ENCODE results near the gene SETD9. TPM values are rescaled to one million over a fixed set of nuclear protein-coding genes. Genes with fewer than 3 reads are reported as not detected.

SETD9 gene
- total RNA-seq, 2 experiments from 2014 or later, result 6.7 to 13.3 TPM

GRCh38 chr5:56908942-56909293 lies 478 bp upstream of the SETD9 start:
- peak overlapping the region; percentile 92 for H2AFZ ChIP-seq (ENCODE audit: low read length)
- H3K9me2 ChIP-seq (ENCODE audit: insufficient read depth, low read length), result no peaks in the 10 kb centered on the region
- H3K9me3 ChIP-seq (ENCODE audit: low read length), result no peaks in the 10 kb centered on the region
- DNase-seq (ENCODE audit: low spot score), result no peak
- BruUV-seq (replicated peaks), result TSS peak; percentile 86
- H3K36me3 ChIP-seq (ENCODE audit: insufficient read depth, low read length), result peaks cover 3% of the 10 kb centered on the region; the same call in 1 of the 2 replicates
- ChIA-PET POLR2A (interaction anchor here (0.7 to 3.6 kb wide), 6 partner anchors 9 to 314 kb away, joined by 3 to 20 read pairs (median 4); no protein-coding TSS in a partner anchor), CTCF (ENCODE audit: unreplicated experiment) (no interaction called here)
- H4K20me1 ChIP-seq (ENCODE audit: insufficient read depth, low read length), result no peaks in the 10 kb centered on the region
- H3K4me2 ChIP-seq (ENCODE audit: low read length), result peak overlapping the region; percentile 82
- intact Hi-C loops (cut with micrococcal nuclease; ENCODE audit: unreplicated experiment), result loop anchor here (1.0 to 2.0 kb wide), 4 partner anchors 43 to 264 kb away; partner anchors contain the start of gene MIER3
- peak overlapping the region; percentile 74 for H3K4me3 ChIP-seq (ENCODE audit: low read depth, low read length, poor library complexity, severe bottlenecking)
- TF ChIP-seq, protein P1, sequence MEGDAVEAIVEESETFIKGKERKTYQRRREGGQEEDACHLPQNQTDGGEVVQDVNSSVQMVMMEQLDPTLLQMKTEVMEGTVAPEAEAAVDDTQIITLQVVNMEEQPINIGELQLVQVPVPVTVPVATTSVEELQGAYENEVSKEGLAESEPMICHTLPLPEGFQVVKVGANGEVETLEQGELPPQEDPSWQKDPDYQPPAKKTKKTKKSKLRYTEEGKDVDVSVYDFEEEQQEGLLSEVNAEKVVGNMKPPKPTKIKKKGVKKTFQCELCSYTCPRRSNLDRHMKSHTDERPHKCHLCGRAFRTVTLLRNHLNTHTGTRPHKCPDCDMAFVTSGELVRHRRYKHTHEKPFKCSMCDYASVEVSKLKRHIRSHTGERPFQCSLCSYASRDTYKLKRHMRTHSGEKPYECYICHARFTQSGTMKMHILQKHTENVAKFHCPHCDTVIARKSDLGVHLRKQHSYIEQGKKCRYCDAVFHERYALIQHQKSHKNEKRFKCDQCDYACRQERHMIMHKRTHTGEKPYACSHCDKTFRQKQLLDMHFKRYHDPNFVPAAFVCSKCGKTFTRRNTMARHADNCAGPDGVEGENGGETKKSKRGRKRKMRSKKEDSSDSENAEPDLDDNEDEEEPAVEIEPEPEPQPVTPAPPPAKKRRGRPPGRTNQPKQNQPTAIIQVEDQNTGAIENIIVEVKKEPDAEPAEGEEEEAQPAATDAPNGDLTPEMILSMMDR (conservative IDR thresholded peaks at IDR 0.05; ENCODE audit: low read length), result no peak
- TF ChIP-seq EZH2phosphoT487 (IDR thresholded peaks at IDR 0.05; ENCODE audit: borderline replicate concordance, low read depth, low read length), result no peak
- peaks cover 21% of the 10 kb centered on the region for H3K4me1 ChIP-seq (ENCODE audit: insufficient read depth, low read length, poor library complexity, severe bottlenecking)
- peak overlapping the region; percentile 77 for H3K27ac ChIP-seq (ENCODE audit: low read depth, low read length, poor library complexity, severe bottlenecking)
- no peaks in the 10 kb centered on the region for H3K79me2 ChIP-seq (ENCODE audit: insufficient read depth, low read depth, low read length)

GRCh38 chr5:56910210-56910965 lies 992 bp downstream of the SETD9 start:
- Histone ChIP-seq H3K4me2 (ENCODE audit: low read length) (peak overlapping the region; percentile 86), H3K79me2 (ENCODE audit: insufficient read depth, low read depth, low read length) (no peaks in the 10 kb centered on the region), H3K9me3 (ENCODE audit: low read length) (no peaks in the 10 kb centered on the region), H3K4me3 (ENCODE audit: low read depth, low read length, poor library complexity, severe bottlenecking) (peak overlapping the region; percentile 76), H3K9me2 (ENCODE audit: insufficient read depth, low read length) (no peaks in the 10 kb centered on the region), H3K36me3 (ENCODE audit: insufficient read depth, low read length) (peaks cover 3% of the 10 kb centered on the region; the same call in 1 of the 2 replicates), H2AFZ (ENCODE audit: low read length) (peak overlapping the region; percentile 96), H3K27ac (ENCODE audit: low read depth, low read length, poor library complexity, severe bottlenecking) (peak overlapping the region; percentile 72), H3K4me1 (ENCODE audit: insufficient read depth, low read length, poor library complexity, severe bottlenecking) (peaks cover 21% of the 10 kb centered on the region), H4K20me1 (ENCODE audit: insufficient read depth, low read length) (no peaks in the 10 kb centered on the region)
- intact Hi-C loops (cut with micrococcal nuclease; ENCODE audit: unreplicated experiment), result no loop called here
- TF ChIP-seq, protein P1 (conservative IDR thresholded peaks at IDR 0.05; ENCODE audit: low read length), result no peak
- TF ChIP-seq EZH2phosphoT487 (IDR thresholded peaks at IDR 0.05; ENCODE audit: borderline replicate concordance, low read depth, low read length), result no peak
- no peak for DNase-seq (ENCODE audit: low spot score)
- ChIA-PET CTCF (ENCODE audit: unreplicated experiment) (no interaction called here), POLR2A (interaction anchor here (0.5 to 3.6 kb wide), 21 partner anchors 8 to 474 kb away, joined by 3 to 20 read pairs (median 3); no protein-coding TSS in a partner anchor)
- BruUV-seq (replicated peaks), result TSS peak; percentile 90

- BruUV-seq (replicated peaks), result no TSS peak
- intact Hi-C loops (cut with micrococcal nuclease; ENCODE audit: unreplicated experiment), result no loop called here
- Histone ChIP-seq H3K4me3 (ENCODE audit: low read depth, low read length, poor library complexity, severe bottlenecking) (no peak overlapping the region), H3K79me2 (ENCODE audit: insufficient read depth, low read depth, low read length) (no peaks in the 10 kb centered on the region), H3K9me3 (ENCODE audit: low read length) (no peaks in the 10 kb centered on the region), H3K9me2 (ENCODE audit: insufficient read depth, low read length) (no peaks in the 10 kb centered on the region), H4K20me1 (ENCODE audit: insufficient read depth, low read length) (no peaks in the 10 kb centered on the region), H3K27ac (ENCODE audit: low read depth, low read length, poor library complexity, severe bottlenecking) (no peak overlapping the region), H3K36me3 (ENCODE audit: insufficient read depth, low read length) (peaks cover 6% of the 10 kb centered on the region), H2AFZ (ENCODE audit: low read length) (no peak overlapping the region), H3K4me1 (ENCODE audit: insufficient read depth, low read length, poor library complexity, severe bottlenecking) (peaks cover 13% of the 10 kb centered on the region), H3K4me2 (ENCODE audit: low read length) (no peak overlapping the region)
- CTCF ChIA-PET (ENCODE audit: unreplicated experiment), result no interaction called here
- no peak for DNase-seq (ENCODE audit: low spot score)
- TF ChIP-seq EZH2phosphoT487 (IDR thresholded peaks at IDR 0.05; ENCODE audit: borderline replicate concordance, low read depth, low read length), result no peak
- TF ChIP-seq, protein P1 (conservative IDR thresholded peaks at IDR 0.05; ENCODE audit: low read length), result no peak
- POLR2A ChIA-PET, result interaction anchor here (0.6 to 1.4 kb wide), 3 partner anchors 206 to 354 kb away, joined by 3 read pairs; no protein-coding TSS in a partner anchor
Measured at GRCh38 chr5:56913766-56914165, 4.4 kb downstream of the SETD9 start.
